ENCODE measurements around the gene RHBDD2.
"Not testable (repeated sequence)": the region's sequence is repeated elsewhere in the genome, so short reads cannot be mapped to it uniquely, and the experiment has no call there.

RHBDD2 gene

DNA sequence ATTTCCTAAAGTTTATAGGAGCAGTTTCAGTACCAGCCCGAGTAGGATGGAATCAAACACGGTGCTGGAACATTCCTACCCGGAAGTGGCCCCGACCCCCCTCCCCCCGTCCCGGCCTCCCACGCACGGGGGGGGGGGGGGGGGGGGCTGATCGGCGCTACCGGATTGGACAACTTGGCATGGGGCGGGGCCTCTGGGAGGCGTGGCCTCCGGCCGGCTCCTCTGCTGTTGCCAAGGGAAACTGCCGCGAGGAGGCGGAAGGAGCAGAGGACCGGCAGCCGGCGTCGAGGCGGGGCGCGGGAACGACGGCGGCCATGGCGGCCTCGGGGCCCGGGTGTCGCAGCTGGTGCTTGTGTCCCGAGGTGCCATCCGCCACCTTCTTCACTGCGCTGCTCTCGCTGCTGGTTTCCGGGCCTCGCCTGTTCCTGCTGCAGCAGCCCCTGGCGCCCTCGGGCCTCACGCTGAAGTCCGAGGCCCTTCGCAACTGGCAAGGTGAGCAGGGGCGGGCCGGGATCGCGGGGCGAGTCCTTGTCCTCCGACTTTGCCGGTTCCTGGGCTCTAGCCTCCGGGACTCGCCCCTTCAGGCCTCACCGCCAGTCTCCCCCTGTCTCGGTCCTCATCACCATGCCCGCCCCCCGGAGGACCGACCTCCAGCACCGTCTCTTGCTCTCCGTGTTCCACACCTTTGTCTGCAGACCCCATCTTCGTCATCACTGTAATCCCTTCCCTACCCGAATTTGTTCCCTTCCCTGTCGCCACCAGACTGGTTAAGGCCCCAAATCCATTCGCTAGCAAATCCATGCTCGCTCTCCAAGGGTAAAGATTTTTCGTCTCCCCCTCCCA, at the start of gene RHBDD2:
TSS of gene RHBDD2 (plus strand) at position 266 of the 843 bp plus-strand sequence. CDS start at position 315, 49 bp downstream.
- peak within 1 kb of the TSS; percentile 90 for H3K27ac ChIP-seq (ENCODE audit: low read length)

DNA sequence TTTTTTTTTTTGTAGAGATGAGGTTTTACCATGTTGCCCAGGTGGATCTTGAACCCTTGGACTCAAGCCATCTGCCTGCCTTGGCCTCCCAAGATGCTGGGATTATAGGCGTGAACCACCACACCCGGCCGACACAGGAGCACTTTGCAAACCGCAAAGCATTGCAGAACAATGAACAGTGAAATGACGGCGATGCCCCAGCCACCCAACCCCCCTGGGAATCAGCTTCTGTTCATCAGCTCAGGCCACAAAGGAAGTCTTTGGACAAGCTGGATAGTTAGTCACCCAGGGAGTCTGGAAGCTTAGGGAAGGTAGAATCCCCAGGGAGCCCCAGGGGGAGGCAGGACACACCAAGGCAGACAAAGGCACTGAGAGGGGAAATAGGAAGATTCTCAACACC, 49.2 kb upstream of the RHBDD2 start:
- H3K36me3 ChIP-seq (ENCODE audit: insufficient read depth, low read depth, low read length); H3K9ac ChIP-seq (ENCODE audit: low read depth, low read length); H3K9me3 ChIP-seq (ENCODE audit: insufficient read depth, low read depth, low read length); H3K27me3 ChIP-seq (ENCODE audit: insufficient read depth, low read length); H3K4me1 ChIP-seq (ENCODE audit: insufficient read depth, low read length); H3K27ac ChIP-seq (ENCODE audit: low read length); H3K4me3 ChIP-seq (ENCODE audit: low read length): not testable (repeated sequence)

More for the DNA sequence above, at the start of gene RHBDD2:
- H3K9me3 ChIP-seq (ENCODE audit: insufficient read depth, low read depth, low read length): no peaks in the 10 kb centered on the region
- H3K4me3 ChIP-seq (ENCODE audit: low read length): peak within 1 kb of the TSS; percentile 84
- H3K4me1 ChIP-seq (ENCODE audit: insufficient read depth, low read length): peaks cover 21% of the 10 kb centered on the region
- H3K36me3 ChIP-seq (ENCODE audit: insufficient read depth, low read depth, low read length): peaks cover 37% of the 10 kb centered on the region
- peak within 1 kb of the TSS; percentile 94 for H3K9ac ChIP-seq (ENCODE audit: low read depth, low read length)
- H3K27me3 ChIP-seq (ENCODE audit: insufficient read depth, low read length): peaks cover 12% of the 10 kb centered on the region; the same call in 1 of the 2 replicates

DNA sequence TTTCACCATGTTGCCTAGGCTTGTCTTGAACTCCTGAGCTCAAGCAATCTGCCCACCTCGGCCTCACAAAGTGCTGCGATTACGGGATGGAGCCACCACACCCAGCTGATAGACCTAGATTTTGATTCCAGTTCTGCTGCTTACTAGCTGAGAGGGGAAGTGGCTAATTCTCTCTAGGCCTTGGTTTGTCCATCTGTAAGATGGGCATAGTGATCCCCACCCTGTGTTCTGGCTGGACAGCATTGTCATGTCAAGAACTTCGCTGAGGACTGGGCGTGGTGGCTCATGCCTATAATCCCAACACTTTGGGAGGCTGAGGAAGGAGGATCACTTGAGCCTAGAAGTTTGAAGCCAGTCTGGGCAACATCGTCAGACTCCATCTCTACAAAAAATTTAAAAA, 47.9 kb upstream of the RHBDD2 start:
- H3K4me3 ChIP-seq (ENCODE audit: low read length): no peak overlapping the region
- H3K27me3 ChIP-seq (ENCODE audit: insufficient read depth, low read length): no peaks in the 10 kb centered on the region
- no peak overlapping the region for H3K9ac ChIP-seq (ENCODE audit: low read depth, low read length)
- no peaks in the 10 kb centered on the region for H3K9me3 ChIP-seq (ENCODE audit: insufficient read depth, low read depth, low read length)
- no peaks in the 10 kb centered on the region for H3K4me1 ChIP-seq (ENCODE audit: insufficient read depth, low read length)
- H3K36me3 ChIP-seq (ENCODE audit: insufficient read depth, low read depth, low read length): no peaks in the 10 kb centered on the region
- no peak overlapping the region for H3K27ac ChIP-seq (ENCODE audit: low read length)

DNA sequence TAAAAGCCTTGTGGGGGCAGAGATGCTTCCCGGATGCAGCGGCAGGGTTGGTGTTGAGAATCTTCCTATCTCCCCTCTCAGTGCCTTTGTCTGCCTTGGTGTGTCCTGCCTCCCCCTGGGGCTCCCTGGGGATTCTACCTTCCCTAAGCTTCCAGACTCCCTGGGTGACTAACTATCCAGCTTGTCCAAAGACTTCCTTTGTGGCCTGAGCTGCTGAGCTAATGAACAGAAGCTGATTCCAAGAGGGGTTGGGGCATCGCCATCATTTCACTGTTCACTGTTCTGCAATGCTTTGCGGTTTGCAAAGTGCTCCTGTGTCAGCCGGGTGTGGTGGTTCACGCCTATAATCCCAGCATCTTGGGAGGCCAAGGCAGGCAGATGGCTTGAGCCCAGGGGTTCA, 45.2 kb upstream of the RHBDD2 start:
- not testable (repeated sequence) for H3K4me3 ChIP-seq (ENCODE audit: low read length); H3K27me3 ChIP-seq (ENCODE audit: insufficient read depth, low read length); H3K9ac ChIP-seq (ENCODE audit: low read depth, low read length); H3K27ac ChIP-seq (ENCODE audit: low read length); H3K9me3 ChIP-seq (ENCODE audit: insufficient read depth, low read depth, low read length); H3K36me3 ChIP-seq (ENCODE audit: insufficient read depth, low read depth, low read length); H3K4me1 ChIP-seq (ENCODE audit: insufficient read depth, low read length)

DNA sequence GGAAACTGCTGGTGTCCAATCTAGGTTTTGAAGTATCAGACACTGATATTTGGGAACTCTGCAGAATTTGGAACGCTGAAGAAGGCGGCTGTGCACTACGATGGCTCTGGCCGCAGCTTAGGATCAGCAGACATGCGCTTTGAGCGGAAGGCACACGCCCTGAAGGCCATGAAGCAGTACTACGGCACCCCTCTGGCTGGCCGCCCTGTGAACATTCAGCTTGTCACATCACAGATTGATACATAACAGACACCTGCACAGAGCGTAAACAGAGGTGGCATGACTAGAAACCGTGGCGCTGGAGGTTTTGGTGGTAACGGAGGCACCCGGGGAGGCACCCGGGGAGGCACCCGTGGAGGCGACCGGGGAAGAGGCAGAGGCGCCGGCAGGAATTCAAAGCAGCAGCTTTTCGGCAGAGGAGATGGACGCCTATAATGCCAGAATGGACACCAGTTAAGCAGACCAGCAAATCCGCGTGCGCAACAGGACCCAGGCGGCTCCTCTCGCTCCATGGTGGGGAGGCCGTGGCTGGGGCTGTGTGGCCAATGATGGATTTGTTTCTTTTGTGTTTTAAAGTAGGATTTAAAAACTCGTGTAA, 43.0 kb upstream of the RHBDD2 start:
- Histone ChIP-seq H3K4me3 (ENCODE audit: low read length) (no peak overlapping the region), H3K9ac (ENCODE audit: low read depth, low read length) (no peak overlapping the region), H3K36me3 (ENCODE audit: insufficient read depth, low read depth, low read length) (no peaks in the 10 kb centered on the region), H3K27ac (ENCODE audit: low read length) (no peak overlapping the region), H3K27me3 (ENCODE audit: insufficient read depth, low read length) (no peaks in the 10 kb centered on the region), H3K9me3 (ENCODE audit: insufficient read depth, low read depth, low read length) (no peaks in the 10 kb centered on the region), H3K4me1 (ENCODE audit: insufficient read depth, low read length) (no peaks in the 10 kb centered on the region)

DNA sequence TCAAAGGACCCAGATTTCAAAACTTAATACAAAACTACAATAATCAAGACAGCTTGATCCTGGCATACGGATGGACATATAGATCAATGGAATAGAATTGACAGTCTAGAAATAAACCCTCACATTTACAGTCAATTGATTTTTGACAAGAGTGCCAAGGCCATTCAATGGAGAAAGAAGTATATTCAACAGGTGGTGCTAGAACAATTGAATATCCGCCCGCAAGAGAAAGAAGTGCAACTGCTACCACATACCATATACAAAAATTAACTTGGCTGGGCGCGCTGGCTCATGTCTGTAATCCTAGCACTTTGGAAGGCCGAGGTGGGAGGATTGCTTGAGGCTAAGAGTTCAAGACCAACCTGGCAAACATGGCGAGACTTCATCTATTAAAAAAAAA, 42.0 kb upstream of the RHBDD2 start:
- Histone ChIP-seq H3K9me3 (ENCODE audit: insufficient read depth, low read depth, low read length) (no peaks in the 10 kb centered on the region), H3K27me3 (ENCODE audit: insufficient read depth, low read length) (no peaks in the 10 kb centered on the region), H3K4me3 (ENCODE audit: low read length) (no peak overlapping the region), H3K36me3 (ENCODE audit: insufficient read depth, low read depth, low read length) (no peaks in the 10 kb centered on the region), H3K27ac (ENCODE audit: low read length) (no peak overlapping the region), H3K9ac (ENCODE audit: low read depth, low read length) (no peak overlapping the region), H3K4me1 (ENCODE audit: insufficient read depth, low read length) (no peaks in the 10 kb centered on the region)

DNA sequence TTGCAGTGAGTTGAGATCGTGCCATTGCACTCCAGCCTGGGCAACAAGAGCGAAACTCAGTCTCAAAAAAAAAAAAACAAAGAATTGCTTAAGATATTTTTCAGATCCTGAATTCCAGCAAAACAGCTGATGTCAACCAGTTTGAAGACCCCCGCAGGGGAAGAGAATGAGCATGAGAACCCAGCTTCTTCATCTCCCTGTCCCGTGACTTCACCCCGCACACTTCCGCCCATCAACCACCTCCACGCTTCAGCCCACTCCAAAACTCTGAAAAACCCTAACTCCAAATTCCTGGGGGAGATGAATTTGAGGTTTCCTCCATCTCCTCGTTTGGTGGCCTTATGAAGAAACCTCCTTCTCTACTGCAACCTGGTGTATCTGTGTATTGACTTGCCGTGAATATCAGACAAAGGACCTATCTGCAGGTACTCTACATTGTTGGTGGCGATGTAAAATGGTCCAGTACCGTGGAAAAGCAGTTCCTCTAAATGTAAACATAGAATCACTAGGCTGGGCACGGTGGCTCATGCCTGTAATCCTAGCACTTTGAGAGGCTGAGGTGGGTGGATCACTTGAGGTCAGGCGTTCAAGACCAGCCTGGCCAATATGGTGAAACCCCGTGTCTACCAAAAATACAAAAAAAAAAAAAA, 40.4 kb upstream of the RHBDD2 start:
- H3K4me1 ChIP-seq (ENCODE audit: insufficient read depth, low read length); H3K27me3 ChIP-seq (ENCODE audit: insufficient read depth, low read length); H3K27ac ChIP-seq (ENCODE audit: low read length); H3K36me3 ChIP-seq (ENCODE audit: insufficient read depth, low read depth, low read length); H3K9ac ChIP-seq (ENCODE audit: low read depth, low read length); H3K4me3 ChIP-seq (ENCODE audit: low read length); H3K9me3 ChIP-seq (ENCODE audit: insufficient read depth, low read depth, low read length): not testable (repeated sequence)

DNA sequence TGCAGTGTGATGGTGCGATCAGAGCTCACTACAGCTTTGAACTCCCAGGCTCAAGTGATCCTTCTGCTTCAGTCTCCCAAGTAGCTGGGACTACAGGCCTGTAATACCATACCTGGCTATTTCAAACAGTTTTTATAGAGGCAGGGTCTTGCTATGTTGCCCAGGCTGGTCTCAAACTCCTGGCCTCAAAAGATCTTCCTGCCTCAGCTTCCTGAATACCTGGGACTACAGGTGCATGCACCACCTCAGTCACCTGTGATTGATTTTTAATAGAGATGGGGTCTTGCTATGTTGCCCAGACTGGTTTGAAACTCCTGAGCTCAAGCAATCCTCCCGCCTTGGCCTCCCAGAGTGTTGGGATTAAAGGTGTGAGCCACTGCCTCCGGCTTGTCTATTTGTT, 38.8 kb upstream of the RHBDD2 start:
- H3K4me3 ChIP-seq (ENCODE audit: low read length): no peak overlapping the region
- H3K27me3 ChIP-seq (ENCODE audit: insufficient read depth, low read length): no peaks in the 10 kb centered on the region
- no peak overlapping the region for H3K9ac ChIP-seq (ENCODE audit: low read depth, low read length)
- no peaks in the 10 kb centered on the region for H3K36me3 ChIP-seq (ENCODE audit: insufficient read depth, low read depth, low read length)
- no peak overlapping the region for H3K27ac ChIP-seq (ENCODE audit: low read length)
- H3K4me1 ChIP-seq (ENCODE audit: insufficient read depth, low read length): no peaks in the 10 kb centered on the region
- H3K9me3 ChIP-seq (ENCODE audit: insufficient read depth, low read depth, low read length): no peaks in the 10 kb centered on the region

DNA sequence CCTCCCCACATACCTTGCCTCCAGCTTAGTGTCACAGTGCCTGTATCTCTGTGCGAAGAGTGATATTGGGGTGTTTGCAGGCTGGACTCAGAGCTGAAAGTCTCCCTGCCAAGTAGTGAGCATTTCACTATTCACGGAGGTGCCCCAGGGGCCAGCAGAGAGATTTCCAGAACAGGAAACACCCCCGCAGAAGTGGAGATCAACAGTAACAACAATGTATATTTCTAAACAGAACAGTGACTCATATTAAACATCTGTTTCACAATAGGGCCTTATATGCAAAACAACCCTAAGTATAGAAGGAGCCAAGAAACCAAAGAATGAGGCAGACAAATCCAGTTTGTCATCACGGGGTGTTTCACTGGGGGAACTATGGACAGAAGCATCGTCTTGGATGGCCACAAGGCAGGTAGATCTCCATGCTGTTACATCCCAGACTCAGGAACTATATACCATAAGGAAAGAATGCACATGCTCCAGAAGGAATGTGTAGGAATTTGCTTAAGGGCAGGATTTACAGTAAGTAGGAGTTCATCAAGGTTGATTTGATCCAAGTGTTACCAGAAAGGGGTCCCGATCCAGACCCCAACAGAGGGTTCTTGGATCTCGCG, 35.9 kb upstream of the RHBDD2 start:
- no peak overlapping the region for H3K9ac ChIP-seq (ENCODE audit: low read depth, low read length)
- H3K27me3 ChIP-seq (ENCODE audit: insufficient read depth, low read length): no peaks in the 10 kb centered on the region
- H3K36me3 ChIP-seq (ENCODE audit: insufficient read depth, low read depth, low read length): no peaks in the 10 kb centered on the region
- H3K27ac ChIP-seq (ENCODE audit: low read length): no peak overlapping the region
- H3K4me3 ChIP-seq (ENCODE audit: low read length): no peak overlapping the region
- H3K4me1 ChIP-seq (ENCODE audit: insufficient read depth, low read length): no peaks in the 10 kb centered on the region
- H3K9me3 ChIP-seq (ENCODE audit: insufficient read depth, low read depth, low read length): no peaks in the 10 kb centered on the region

DNA sequence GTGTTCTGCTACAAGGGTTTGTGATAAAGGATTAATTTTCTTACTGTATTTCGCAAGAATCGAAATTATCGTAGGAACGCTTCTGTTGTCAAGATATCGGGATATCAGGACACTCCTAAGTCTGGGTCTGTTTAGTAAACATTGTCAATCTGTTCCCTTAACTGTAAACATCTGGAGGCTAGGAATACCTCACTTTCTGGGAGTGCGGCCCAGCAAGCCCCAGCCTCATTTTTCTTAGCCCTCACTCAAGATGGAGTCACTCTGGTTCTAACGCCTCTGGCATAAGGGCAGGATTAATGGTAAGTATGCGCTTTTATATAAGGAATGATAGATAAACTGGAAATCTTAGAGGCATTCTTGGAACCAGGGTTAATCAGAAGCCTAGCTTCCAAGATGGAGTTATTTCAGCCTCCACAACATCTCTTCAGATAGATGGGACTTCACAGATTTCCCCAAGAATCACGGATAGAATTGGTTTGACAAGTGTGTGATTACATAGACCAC, 35.2 kb upstream of the RHBDD2 start:
- no peak overlapping the region for H3K4me3 ChIP-seq (ENCODE audit: low read length)
- no peak overlapping the region for H3K9ac ChIP-seq (ENCODE audit: low read depth, low read length)
- no peaks in the 10 kb centered on the region for H3K36me3 ChIP-seq (ENCODE audit: insufficient read depth, low read depth, low read length)
- no peaks in the 10 kb centered on the region for H3K4me1 ChIP-seq (ENCODE audit: insufficient read depth, low read length)
- H3K27ac ChIP-seq (ENCODE audit: low read length): no peak overlapping the region
- no peaks in the 10 kb centered on the region for H3K9me3 ChIP-seq (ENCODE audit: insufficient read depth, low read depth, low read length)
- H3K27me3 ChIP-seq (ENCODE audit: insufficient read depth, low read length): no peaks in the 10 kb centered on the region

DNA sequence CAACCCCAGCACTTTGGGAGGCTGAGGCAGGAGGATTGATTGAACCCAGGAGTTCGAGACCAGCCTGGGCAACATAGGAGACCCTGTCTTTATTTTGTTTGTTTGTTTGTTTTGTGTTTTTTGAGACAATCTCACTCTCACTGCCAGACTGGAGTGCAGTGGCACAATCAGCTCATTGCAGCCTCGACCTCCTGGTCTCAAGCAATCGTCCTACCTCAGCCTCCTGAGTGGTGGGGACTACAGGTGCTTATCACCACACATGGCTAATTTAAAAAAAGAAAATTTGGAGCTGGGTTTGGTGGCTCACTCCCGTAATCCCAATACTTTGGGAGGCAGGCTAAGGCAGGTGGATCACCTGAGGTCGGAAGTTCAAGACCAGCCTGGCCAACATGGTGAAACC, 34.7 kb upstream of the RHBDD2 start:
- Histone ChIP-seq H3K9ac (ENCODE audit: low read depth, low read length) (no peak overlapping the region), H3K9me3 (ENCODE audit: insufficient read depth, low read depth, low read length) (no peaks in the 10 kb centered on the region), H3K27me3 (ENCODE audit: insufficient read depth, low read length) (no peaks in the 10 kb centered on the region), H3K36me3 (ENCODE audit: insufficient read depth, low read depth, low read length) (no peaks in the 10 kb centered on the region), H3K4me1 (ENCODE audit: insufficient read depth, low read length) (no peaks in the 10 kb centered on the region), H3K27ac (ENCODE audit: low read length) (no peak overlapping the region), H3K4me3 (ENCODE audit: low read length) (no peak overlapping the region)

Measured in iPS-20b (cell line).